Keratinocyte (primary cell): ENCODE data around the gene CBLN1. TPM values are rescaled to one million over a fixed set of nuclear protein-coding genes. Genes with fewer than 3 reads are reported as not detected.

Experiments used
- DNase-seq: peaks from one replicate; pipeline ENCODE4 v3.0.0-alpha.2; 2011; ENCODE audit warnings: low read depth, missing footprints, low spot score
- FAIRE-seq: peaks from 2 replicates; lab custom pipeline; 2011; peaks lifted over from hg19 to GRCh38; lab: Jason Lieb, UNC
- H2AFZ ChIP-seq: 2 replicates; pipeline ENCODE4 v1.6.0; 2012; ENCODE audit warnings: low read length, control low read depth, inconsistent platforms; ENCODE audit not compliant: control insufficient read depth
- H3K27ac ChIP-seq: 2 replicates; pipeline ENCODE4 v1.5.1; 2011; ENCODE audit warnings: low read length; ENCODE audit not compliant: control insufficient read depth, insufficient read depth
- H3K27me3 ChIP-seq: 3 replicates; pipeline ENCODE4 v1.6.0; 2011; ENCODE audit warnings: low read length; ENCODE audit not compliant: control insufficient read depth, insufficient read depth; ENCODE audit errors: extremely low read depth
- H3K36me3 ChIP-seq, 2 experiments: 2 replicates in 1 of 2; 3 replicates in 1 of 2; pipeline ENCODE4 v1.5.1; 2011; ENCODE audit warnings: low read length in 2 of 2, mild to moderate bottlenecking in 1 of 2; ENCODE audit not compliant: control insufficient read depth in 2 of 2, insufficient read depth in 2 of 2; ENCODE audit errors: extremely low read depth in 1 of 2
- H3K4me1 ChIP-seq: 3 replicates; pipeline ENCODE4 v1.5.1; 2011; ENCODE audit warnings: low read length; ENCODE audit not compliant: control insufficient read depth, insufficient read depth; ENCODE audit errors: extremely low read depth
- H3K4me2 ChIP-seq: 3 replicates; pipeline ENCODE4 v1.6.0; 2011; ENCODE audit warnings: low read depth, low read length; ENCODE audit not compliant: control insufficient read depth, insufficient read depth; ENCODE audit errors: extremely low read depth
- H3K4me3 ChIP-seq, 3 experiments: fragments of 200-600 bp in 1 of 3; sonication (generic) in 1 of 3; 2 replicates in 2 of 3; 3 replicates in 1 of 3; pipeline ENCODE4 v1.5.1; 2011 to 2016; ENCODE audit warnings: low read length in 3 of 3, mild to moderate bottlenecking in 3 of 3, control low read depth in 2 of 3, inconsistent platforms in 1 of 3, low read depth in 1 of 3, mixed read lengths in 1 of 3, mixed run types in 1 of 3, moderate library complexity in 1 of 3; ENCODE audit not compliant: control insufficient read depth in 2 of 3, insufficient read depth in 2 of 3; ENCODE audit errors: extremely low read depth in 1 of 3
- H3K79me2 ChIP-seq: 2 replicates; pipeline ENCODE4 v1.6.0; 2012; ENCODE audit warnings: low read length; ENCODE audit not compliant: control insufficient read depth, insufficient read depth
- H3K9ac ChIP-seq: 3 replicates; pipeline ENCODE4 v1.6.0; 2011; ENCODE audit warnings: low read length; ENCODE audit not compliant: control insufficient read depth, insufficient read depth; ENCODE audit errors: extremely low read depth
- H3K9me1 ChIP-seq: 3 replicates; pipeline ENCODE4 v1.6.0; 2011; ENCODE audit warnings: low read length; ENCODE audit not compliant: control insufficient read depth, insufficient read depth; ENCODE audit errors: extremely low read depth
- H3K9me3 ChIP-seq: 2 replicates; pipeline ENCODE4 v1.5.1; 2012; ENCODE audit warnings: low read depth, low read length; ENCODE audit not compliant: control insufficient read depth
- H4K20me1 ChIP-seq: 3 replicates; pipeline ENCODE4 v1.6.0; 2011; ENCODE audit warnings: low read length; ENCODE audit not compliant: control insufficient read depth, insufficient read depth; ENCODE audit errors: extremely low read depth
- CTCF ChIP-seq, 3 experiments: IDR thresholded peaks in 1 of 3; conservative IDR thresholded peaks in 1 of 3; optimal IDR thresholded peaks in 1 of 3; 2 replicates in 2 of 3; 3 replicates in 1 of 3; pipeline versions ENCODE3 to v1.5.1; 2011; ENCODE audit warnings: low read length in 3 of 3, mild to moderate bottlenecking in 3 of 3, moderate library complexity in 2 of 3, control low read depth in 1 of 3, inconsistent platforms in 1 of 3; ENCODE audit not compliant: insufficient read depth in 2 of 3; ENCODE audit errors: extremely low read depth in 1 of 3
- EZH2 ChIP-seq: IDR thresholded peaks from one replicate; pipeline ENCODE4 v1.6.1; 2012; ENCODE audit warnings: inconsistent platforms, mild to moderate bottlenecking, low read length, moderate library complexity
- dilution Hi-C: fragments of 300-500 bp; cut with MboI; formaldehyde crosslinking; loops from one replicate; pipeline ENCODE4 v1.7.0; 2020; ENCODE audit warnings: low sequenced_read_pairs; ENCODE audit not compliant: extremely low pct_ligation_motif_present
- polyA plus RNA-seq, 5 experiments: library from polyadenylated mRNA; depleted of rRNA in 3 of 5; stranded (reverse) in 3 of 5; stranded (forward) in 1 of 5; unstranded in 1 of 5; fragments of >200 nt; gene quantifications; 1 replicate in 1 of 5; 2 replicates in 3 of 5; 3 replicates in 1 of 5; pipeline versions ENCODE4 v1.2.1 to v1.2.3, GENCODE V29; 2011 to 2012; ENCODE audit warnings: missing spikeins in 2 of 5, low read depth in 1 of 5, low replicate concordance in 1 of 5

The CBLN1 gene
- polyA plus RNA-seq, 1 donor (not counting 4 experiments of a cell fraction or from before 2014, with no cell fraction given) = not detected

GRCh38 chr16:49260956-49261530 lies 20.6 kb downstream of the CBLN1 start:
- H3K4me2 ChIP-seq = no peak overlapping the region
- H3K4me3 ChIP-seq = no peak overlapping the region
- H3K79me2 ChIP-seq = no peaks in the 10 kb centered on the region
- no peaks in the 10 kb centered on the region for H4K20me1 ChIP-seq
- H3K4me1 ChIP-seq = no peaks in the 10 kb centered on the region
- no peak overlapping the region for H3K27ac ChIP-seq
- DNase-seq = no peak
- TF ChIP-seq EZH2 = no peak
- TF ChIP-seq CTCF (optimal IDR thresholded peaks at IDR 0.05 in 1 of 3, IDR thresholded peaks at IDR 0.05 in 1 of 3, conservative IDR thresholded peaks at IDR 0.05 in 1 of 3; ENCODE audit: extremely low read depth in 1 of 3, insufficient read depth in 2 of 3, low read length in 3 of 3) = no peak
- H3K9me1 ChIP-seq = no peaks in the 10 kb centered on the region
- no peak overlapping the region for H2AFZ ChIP-seq
- no peaks in the 10 kb centered on the region for H3K27me3 ChIP-seq
- FAIRE-seq = no peak
- no peak overlapping the region for H3K9ac ChIP-seq
- dilution Hi-C loops = no loop called here
- no peaks in the 10 kb centered on the region for H3K36me3 ChIP-seq
- H3K9me3 ChIP-seq = no peaks in the 10 kb centered on the region

- H3K9me1 ChIP-seq = no peaks in the 10 kb centered on the region
- H3K9ac ChIP-seq = no peak overlapping the region
- no peak overlapping the region for H2AFZ ChIP-seq
- TF ChIP-seq CTCF (optimal IDR thresholded peaks at IDR 0.05 in 1 of 3, IDR thresholded peaks at IDR 0.05 in 1 of 3, conservative IDR thresholded peaks at IDR 0.05 in 1 of 3; ENCODE audit: extremely low read depth in 1 of 3, insufficient read depth in 2 of 3, low read length in 3 of 3) (no peak), EZH2 (no peak)
- no peak overlapping the region for H3K4me2 ChIP-seq
- H3K4me3 ChIP-seq = no peak overlapping the region
- DNase-seq (no peak), FAIRE-seq (no peak)
- H3K27ac ChIP-seq = no peak overlapping the region
- H3K9me3 ChIP-seq = no peaks in the 10 kb centered on the region
- dilution Hi-C loops = no loop called here
- no peaks in the 10 kb centered on the region for H3K36me3 ChIP-seq
- H3K27me3 ChIP-seq = no peaks in the 10 kb centered on the region
- H4K20me1 ChIP-seq = no peaks in the 10 kb centered on the region
- no peaks in the 10 kb centered on the region for H3K79me2 ChIP-seq
- H3K4me1 ChIP-seq = no peaks in the 10 kb centered on the region
These were observed 21.4 kb downstream of the CBLN1 start for GRCh38 chr16:49260253-49260652.
